Peyer's patch (tissue), 4 donors: ENCODE data around the gene KDM4C.

Experiments used
- CTCF ChIP-seq, 6 experiments: fragments of 450-650 bp in 4 of 6; fragments of 200-600 bp in 2 of 6; sonication (generic) in 1 of 6; IDR thresholded peaks; one replicate each; pipeline ENCODE4 v1.5.1; 2017 to 2019; ENCODE audit warnings: antibody characterized with exemption in 6 of 6, mild to moderate bottlenecking in 3 of 6, moderate library complexity in 1 of 6
- POLR2A ChIP-seq, 2 donors: fragments of 450-650 bp; IDR thresholded peaks; one replicate each; pipeline ENCODE4 v1.5.1; 2017; ENCODE audit warnings: antibody characterized with exemption in 2 of 2, mild to moderate bottlenecking in 2 of 2, moderate library complexity in 2 of 2

- TF ChIP-seq CTCF (IDR thresholded peaks at IDR 0.05) (no peak), POLR2A (IDR thresholded peaks at IDR 0.05) (no peak)
Observed at GRCh38 chr9:7079051-7079450, 321.3 kb downstream of the KDM4C start.
